Naive B cell (primary cell): ENCODE results near the gene SETD7. TPM values are rescaled to one million over a fixed set of nuclear protein-coding genes. Genes with fewer than 3 reads are reported as not detected.

Experiments
- ATAC-seq, 2 donors: fragments of 150-1000 bp; cut with Tn5 transposase; 2 replicates each; pipeline ENCODE4 v1.10.0; 2021; ENCODE audit warnings: low read depth in 2 of 2, mild to moderate bottlenecking in 2 of 2, moderate library complexity in 2 of 2
- DNase-seq: peaks from one replicate; pipeline ENCODE4 v3.0.0; 2022
- H3K27ac Mint-ChIP-seq, 6 donors: one replicate each; pipeline ENCODE4 v1.8.0; 2020 to 2022; ENCODE audit warnings: mild to moderate bottlenecking in 6 of 6, mixed read lengths in 6 of 6, moderate library complexity in 5 of 6, inconsistent platforms in 2 of 6
- H3K27me3 Mint-ChIP-seq, 3 donors: one replicate each; pipeline ENCODE4 v1.8.0; 2021 to 2022; ENCODE audit warnings: mixed read lengths in 3 of 3, mild to moderate bottlenecking in 1 of 3
- H3K36me3 Mint-ChIP-seq, 2 donors: one replicate each; pipeline ENCODE4 v1.8.0; 2020 to 2022; ENCODE audit warnings: mixed read lengths in 2 of 2, inconsistent platforms in 1 of 2, mild to moderate bottlenecking in 1 of 2
- H3K4me1 Mint-ChIP-seq, 3 donors: one replicate each; pipeline ENCODE4 v1.8.0; 2020 to 2022; ENCODE audit warnings: mixed read lengths in 3 of 3, inconsistent platforms in 1 of 3, mild to moderate bottlenecking in 1 of 3, moderate library complexity in 1 of 3
- H3K4me3 Mint-ChIP-seq, 8 donors: one replicate each; pipeline ENCODE4 v1.8.0; 2020 to 2022; ENCODE audit warnings: mild to moderate bottlenecking in 8 of 8, mixed read lengths in 8 of 8, moderate library complexity in 8 of 8, inconsistent platforms in 2 of 8
- H3K9me3 Mint-ChIP-seq, 7 donors: one replicate each; pipeline ENCODE4 v1.8.0; 2020 to 2022; ENCODE audit warnings: mixed read lengths in 7 of 7, mild to moderate bottlenecking in 5 of 7, inconsistent platforms in 2 of 7, moderate library complexity in 1 of 7
- polyA plus RNA-seq, 6 donors: library from polyadenylated mRNA; unstranded; fragments of 300-500 nt; fragmentation: Illumina TruSeq; gene quantifications; one replicate each; pipeline ENCODE4 v1.2.3, GENCODE V29; 2021; ENCODE audit warnings: low read depth in 6 of 6

SETD7 gene
- polyA plus RNA-seq, 6 donors from 2014 or later = 6.2 to 18.2 (median 11.9) TPM

DNA sequence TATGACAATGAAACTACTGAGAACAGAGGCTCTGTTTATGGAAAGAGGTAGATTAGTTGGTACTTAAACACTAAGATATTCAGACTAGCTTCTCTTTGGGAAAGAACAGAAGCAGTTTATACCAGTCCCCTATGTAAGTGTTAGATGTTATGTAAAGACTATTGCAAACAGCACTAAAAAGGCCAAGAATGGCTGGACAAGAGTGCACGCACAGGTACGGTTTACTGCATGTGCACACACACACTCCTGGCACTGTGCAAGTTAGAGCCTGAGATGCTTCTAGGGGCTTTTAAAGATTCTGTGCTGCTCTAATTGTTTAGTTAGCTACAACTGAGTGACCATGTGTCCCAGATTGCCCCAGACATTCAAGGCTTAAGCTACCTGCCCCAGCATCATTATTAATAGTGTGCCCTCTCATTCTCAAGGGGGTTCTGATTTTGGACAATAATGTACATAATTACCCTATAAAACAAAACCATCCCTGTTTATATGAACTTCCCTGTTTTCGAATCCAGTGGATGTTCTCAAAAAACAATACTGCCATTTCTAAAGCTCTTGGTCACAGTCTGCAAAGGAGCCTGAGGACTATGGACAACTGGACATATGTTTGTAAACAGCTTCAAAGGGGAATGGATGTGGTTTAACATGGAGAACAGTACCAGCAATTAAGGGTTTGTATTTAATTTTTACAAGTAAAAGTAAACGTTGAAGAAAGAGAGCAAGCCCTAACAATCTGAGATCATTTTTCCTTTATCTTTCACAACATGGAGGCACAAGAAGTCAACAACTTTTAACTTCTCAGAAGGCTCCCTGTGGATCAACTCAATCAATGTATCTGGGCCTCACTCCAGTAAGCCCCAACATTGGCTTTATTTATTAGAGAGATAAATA lies 2.0 kb downstream of the SETD7 start:
- no peaks in the 10 kb centered on the region for H3K9me3 Mint-ChIP-seq

DNA sequence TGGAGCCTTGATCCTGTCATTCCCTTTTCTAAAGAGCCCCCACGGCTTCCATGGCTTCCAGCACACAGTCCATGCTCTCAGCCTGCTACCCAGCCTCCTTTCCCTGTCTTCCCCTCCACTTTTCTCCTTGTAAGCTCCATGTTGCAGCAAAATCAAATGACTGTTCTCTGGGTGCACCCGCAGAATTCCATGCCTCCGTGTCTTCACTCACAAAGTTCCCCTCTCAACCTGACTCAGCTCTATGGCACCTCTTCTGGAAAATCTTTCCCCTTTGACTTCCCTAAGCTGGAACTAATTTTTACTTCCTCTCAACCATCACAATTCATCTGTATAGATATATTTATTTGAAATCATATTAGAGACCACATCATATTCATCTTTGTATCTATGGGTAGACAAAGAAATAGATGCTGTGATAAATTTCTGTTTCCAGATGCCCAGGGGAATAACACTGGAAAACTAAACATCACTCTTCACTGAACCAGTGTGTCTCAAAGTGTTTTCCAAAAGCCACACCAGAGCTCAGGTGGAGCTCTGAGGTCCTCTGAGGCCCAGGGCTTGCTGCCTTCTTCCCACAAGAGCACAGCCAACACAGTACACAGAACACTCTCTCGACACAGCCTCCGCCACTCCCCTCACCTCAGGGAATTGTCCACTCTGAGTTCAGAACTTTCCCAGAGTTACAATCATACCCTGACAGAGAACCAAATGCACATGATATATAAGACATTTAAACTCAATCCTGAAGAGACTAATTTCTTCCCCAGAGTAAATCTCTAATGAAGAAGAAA lies 3.3 kb downstream of the SETD7 start:
- peaks cover 34 to 56% (median 55%) of the 10 kb centered on the region in 3 donors for H3K4me1 Mint-ChIP-seq
- no peaks in the 10 kb centered on the region for H3K9me3 Mint-ChIP-seq
- peaks cover 0 to 8% of the 10 kb centered on the region in 2 donors for H3K36me3 Mint-ChIP-seq
- DNase-seq = no peak
- H3K27ac Mint-ChIP-seq = peak overlapping the region; percentile 35 to 78 (median 42)
- peak overlapping the region in 2 of 8 donors; percentile 51 to 95 for H3K4me3 Mint-ChIP-seq
- H3K27me3 Mint-ChIP-seq = no peaks in the 10 kb centered on the region
- no peak for ATAC-seq

More for the DNA sequence above, 2.0 kb downstream of the SETD7 start:
- H3K4me3 Mint-ChIP-seq = peak overlapping the region in 7 of 8 donors; percentile 95 to 99 (median 98)
- DNase-seq (no peak), ATAC-seq (no peak)
- H3K4me1 Mint-ChIP-seq = peaks cover 37 to 61% (median 56%) of the 10 kb centered on the region in 3 donors
- H3K27ac Mint-ChIP-seq = peak overlapping the region in 5 of 6 donors; percentile 98 to 100 (median 99)
- H3K27me3 Mint-ChIP-seq = no peaks in the 10 kb centered on the region
- peaks cover 0 to 8% of the 10 kb centered on the region in 2 donors for H3K36me3 Mint-ChIP-seq

DNA sequence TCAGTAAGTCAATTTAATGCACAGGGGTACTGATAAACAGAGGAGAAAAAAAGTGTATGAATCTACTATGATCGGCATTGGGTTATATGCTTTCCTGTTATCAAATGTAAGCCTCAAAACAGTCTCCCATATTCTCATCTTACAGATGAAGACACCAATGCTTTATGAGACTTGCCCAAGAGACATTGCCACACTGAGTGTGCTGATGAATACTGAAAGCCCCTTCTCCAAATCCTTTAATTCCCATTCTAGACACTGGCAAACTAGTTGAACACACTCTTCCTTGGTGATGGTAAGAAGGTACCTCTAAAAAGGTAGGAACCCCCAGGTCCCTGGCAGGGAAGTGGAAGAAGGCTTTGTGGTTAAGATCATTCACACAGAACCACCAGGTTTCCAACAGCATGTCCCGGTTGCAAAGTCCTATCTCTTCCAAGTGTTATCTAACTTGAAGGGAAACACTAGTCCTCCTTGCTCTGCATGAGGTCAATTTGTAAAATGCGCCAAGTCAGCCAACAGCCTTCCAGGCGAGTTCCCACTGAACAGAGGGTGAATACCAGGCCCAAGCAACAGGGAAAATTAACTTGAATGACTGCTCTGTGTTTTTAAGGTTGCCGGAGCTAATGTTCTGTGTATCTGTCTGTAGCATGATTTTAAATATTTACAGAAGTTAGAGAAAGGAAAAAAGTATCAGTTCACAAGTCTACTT lies 5.1 kb downstream of the SETD7 start:
- peak overlapping the region in 1 of 8 donors; percentile 46 for H3K4me3 Mint-ChIP-seq
- H3K9me3 Mint-ChIP-seq = no peaks in the 10 kb centered on the region
- H3K27me3 Mint-ChIP-seq = no peaks in the 10 kb centered on the region
- ATAC-seq = no peak
- H3K4me1 Mint-ChIP-seq = peaks cover 23 to 55% (median 41%) of the 10 kb centered on the region in 3 donors
- H3K36me3 Mint-ChIP-seq = peaks cover under 1 to 11% of the 10 kb centered on the region in 2 donors
- H3K27ac Mint-ChIP-seq = peak overlapping the region in 1 of 6 donors; percentile 82
- DNase-seq = no peak

DNA sequence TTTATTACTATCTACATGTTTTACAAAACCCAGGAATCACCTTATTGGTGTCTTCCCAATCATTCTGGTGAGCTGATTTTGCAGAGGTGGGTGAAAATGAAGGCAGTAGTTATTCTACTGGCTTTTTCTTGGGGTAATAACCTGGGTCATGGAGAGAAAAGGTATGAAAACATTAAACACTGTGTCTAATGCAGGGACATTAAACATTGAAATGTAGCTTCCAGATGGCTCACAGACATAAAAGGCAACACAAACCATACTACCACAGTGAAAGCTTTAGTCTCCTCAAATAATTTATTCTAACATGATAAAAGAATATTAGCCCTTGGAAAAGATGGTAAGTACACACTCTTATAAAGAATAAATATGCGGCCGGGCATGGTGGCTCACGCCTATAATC lies 8.0 kb downstream of the SETD7 start:
- no peak overlapping the region for H3K4me3 Mint-ChIP-seq

DNA sequence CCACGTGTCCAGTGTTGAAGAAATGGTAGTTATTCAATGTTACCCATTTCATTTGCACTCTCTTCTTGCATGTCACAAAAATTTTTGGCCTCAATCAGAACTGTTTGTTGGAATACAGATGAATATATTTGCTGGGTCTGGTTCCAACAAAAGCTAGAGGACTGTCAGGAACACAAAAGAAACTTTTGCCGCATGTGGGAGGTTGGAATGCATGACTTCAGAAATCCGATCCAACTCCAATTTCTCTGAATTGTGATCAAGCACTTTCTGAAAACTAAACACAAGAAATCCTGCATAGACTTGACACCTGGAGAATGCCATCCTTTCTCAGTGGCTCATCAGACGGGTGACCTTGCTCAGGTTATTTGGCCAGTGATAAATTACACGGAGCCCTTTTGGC lies 15.4 kb downstream of the SETD7 start:
- Mint-ChIP-seq H3K27ac (no peak overlapping the region), H3K9me3 (no peaks in the 10 kb centered on the region), H3K36me3 (no peaks in the 10 kb centered on the region), H3K27me3 (no peaks in the 10 kb centered on the region), H3K4me3 (no peak overlapping the region), H3K4me1 (peaks cover 0 to 2% (median 1%) of the 10 kb centered on the region in 3 donors)
- ATAC-seq (no peak), DNase-seq (no peak)

More for the DNA sequence above, 8.0 kb downstream of the SETD7 start:
- ATAC-seq (no peak), DNase-seq (no peak)
- no peaks in the 10 kb centered on the region for H3K9me3 Mint-ChIP-seq
- no peaks in the 10 kb centered on the region for H3K27me3 Mint-ChIP-seq
- peak overlapping the region in 1 of 6 donors; percentile 47 for H3K27ac Mint-ChIP-seq
- H3K36me3 Mint-ChIP-seq = peaks cover 0 to 11% of the 10 kb centered on the region in 2 donors
- H3K4me1 Mint-ChIP-seq = peaks cover 19 to 34% (median 27%) of the 10 kb centered on the region in 3 donors

DNA sequence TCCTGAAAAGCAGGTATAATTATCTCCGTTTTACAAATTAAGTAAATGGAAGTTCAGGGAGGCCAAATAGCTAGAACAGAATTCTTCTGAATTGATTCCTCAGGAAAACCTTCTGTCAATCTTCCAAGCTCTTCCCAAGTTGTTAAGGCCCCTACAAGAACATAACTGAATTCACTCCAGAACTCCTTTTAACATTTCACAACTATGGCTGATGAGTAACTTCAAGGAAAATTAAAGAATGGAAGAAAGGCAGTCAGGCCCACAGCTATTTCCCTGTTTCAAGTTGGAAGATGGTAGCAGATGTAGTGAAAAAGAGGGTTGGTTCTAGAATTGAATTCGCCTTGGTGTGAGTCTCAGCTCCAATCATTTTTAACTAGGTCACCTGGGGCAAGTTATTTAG lies 15.9 kb downstream of the SETD7 start:
- no peaks in the 10 kb centered on the region for H3K9me3 Mint-ChIP-seq
- no peak for DNase-seq

DNA sequence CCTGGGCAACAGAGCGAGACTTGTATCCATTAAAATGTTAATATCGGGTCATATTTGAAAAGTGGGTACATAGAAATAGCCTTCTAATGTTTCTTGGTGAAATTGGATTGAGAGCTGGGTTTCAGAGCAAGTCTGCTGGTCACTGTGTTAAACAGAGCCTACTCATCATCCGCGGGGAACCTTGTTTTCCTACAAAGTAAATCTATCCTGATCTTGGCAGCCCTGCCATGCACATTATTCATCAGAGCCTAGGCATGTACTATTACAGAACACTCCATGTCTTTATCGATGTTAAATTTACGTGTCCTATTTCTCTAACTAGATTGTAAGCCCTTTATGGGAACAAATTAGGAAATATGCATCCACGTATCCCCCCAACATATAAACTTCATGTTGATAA lies 18.7 kb downstream of the SETD7 start:
- H3K27ac Mint-ChIP-seq = peak overlapping the region in 1 of 6 donors; percentile 54
- ATAC-seq = no peak

More for the DNA sequence above, 15.9 kb downstream of the SETD7 start:
- Mint-ChIP-seq H3K27me3 (no peaks in the 10 kb centered on the region), H3K36me3 (no peaks in the 10 kb centered on the region), H3K4me3 (no peak overlapping the region), H3K27ac (peak overlapping the region in 1 of 6 donors; percentile 7), H3K4me1 (peaks cover 0 to 2% (median 1%) of the 10 kb centered on the region in 3 donors)
- ATAC-seq = no peak

DNA sequence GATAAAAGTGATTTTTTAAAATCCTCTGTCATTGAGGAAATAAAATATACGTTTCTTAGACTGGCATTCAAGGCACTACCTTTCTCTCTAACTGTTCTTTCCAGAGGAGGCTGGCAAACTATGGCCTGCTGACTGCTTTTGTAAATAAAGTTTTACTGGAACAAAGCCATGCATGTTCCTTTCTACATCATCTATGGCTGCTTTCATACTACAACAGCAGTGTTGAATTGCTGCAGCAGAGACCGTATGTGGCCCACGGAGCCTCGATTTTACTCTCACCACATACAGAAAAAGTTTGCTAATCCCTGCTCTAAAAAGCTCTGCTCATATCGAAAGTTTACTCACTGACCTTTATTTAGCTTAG lies 20.2 kb downstream of the SETD7 start:
- no peaks in the 10 kb centered on the region for H3K9me3 Mint-ChIP-seq
- no peak overlapping the region for H3K4me3 Mint-ChIP-seq
- no peak overlapping the region for H3K27ac Mint-ChIP-seq
- DNase-seq = no peak
- H3K4me1 Mint-ChIP-seq = peaks cover 0 to 1% (median 0%) of the 10 kb centered on the region in 3 donors
- peaks cover 0 to 5% of the 10 kb centered on the region in 2 donors for H3K36me3 Mint-ChIP-seq
- no peaks in the 10 kb centered on the region for H3K27me3 Mint-ChIP-seq
- no peak for ATAC-seq

More for the DNA sequence above, 18.7 kb downstream of the SETD7 start:
- DNase-seq = no peak
- Mint-ChIP-seq H3K9me3 (no peaks in the 10 kb centered on the region), H3K4me1 (peaks cover 0 to 1% (median 0%) of the 10 kb centered on the region in 3 donors), H3K36me3 (peaks cover 0 to 5% of the 10 kb centered on the region in 2 donors), H3K4me3 (no peak overlapping the region), H3K27me3 (no peaks in the 10 kb centered on the region)

DNA sequence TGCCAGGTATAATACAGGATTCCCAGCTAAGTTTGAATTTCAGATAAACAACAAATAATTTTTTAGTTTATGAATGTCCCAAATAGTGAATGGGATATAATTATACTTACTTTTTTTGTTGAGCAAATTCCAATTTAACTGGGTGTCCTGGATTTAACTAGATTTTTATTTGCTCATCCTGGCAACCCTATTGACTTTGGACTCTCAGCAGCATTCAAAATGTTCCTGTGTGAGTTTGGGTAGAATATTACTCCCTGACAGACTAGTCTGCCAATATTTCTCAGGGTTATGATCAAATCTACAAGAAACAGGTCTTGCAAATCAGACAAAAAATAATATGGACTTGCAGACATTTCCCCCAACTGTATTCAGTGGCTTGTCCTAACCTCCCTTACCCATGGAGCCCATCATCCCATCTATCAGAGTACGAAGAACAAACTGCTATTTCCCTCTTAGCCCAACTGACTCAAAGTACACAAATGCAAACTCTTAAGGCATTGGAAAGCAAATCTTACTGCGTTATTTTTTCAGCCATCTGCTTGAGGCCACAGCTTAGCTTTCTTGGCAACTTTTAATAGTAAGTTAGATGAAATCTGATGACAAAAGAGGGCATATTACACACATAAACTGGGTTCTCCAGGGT lies 20.7 kb downstream of the SETD7 start:
- Mint-ChIP-seq H3K4me3 (no peak overlapping the region), H3K9me3 (no peaks in the 10 kb centered on the region), H3K27me3 (no peaks in the 10 kb centered on the region), H3K36me3 (peaks cover 0 to 5% of the 10 kb centered on the region in 2 donors), H3K4me1 (peaks cover 0 to 3% (median 0%) of the 10 kb centered on the region in 3 donors), H3K27ac (peak overlapping the region in 1 of 6 donors; percentile 89)
- DNase-seq (no peak), ATAC-seq (no peak)

DNA sequence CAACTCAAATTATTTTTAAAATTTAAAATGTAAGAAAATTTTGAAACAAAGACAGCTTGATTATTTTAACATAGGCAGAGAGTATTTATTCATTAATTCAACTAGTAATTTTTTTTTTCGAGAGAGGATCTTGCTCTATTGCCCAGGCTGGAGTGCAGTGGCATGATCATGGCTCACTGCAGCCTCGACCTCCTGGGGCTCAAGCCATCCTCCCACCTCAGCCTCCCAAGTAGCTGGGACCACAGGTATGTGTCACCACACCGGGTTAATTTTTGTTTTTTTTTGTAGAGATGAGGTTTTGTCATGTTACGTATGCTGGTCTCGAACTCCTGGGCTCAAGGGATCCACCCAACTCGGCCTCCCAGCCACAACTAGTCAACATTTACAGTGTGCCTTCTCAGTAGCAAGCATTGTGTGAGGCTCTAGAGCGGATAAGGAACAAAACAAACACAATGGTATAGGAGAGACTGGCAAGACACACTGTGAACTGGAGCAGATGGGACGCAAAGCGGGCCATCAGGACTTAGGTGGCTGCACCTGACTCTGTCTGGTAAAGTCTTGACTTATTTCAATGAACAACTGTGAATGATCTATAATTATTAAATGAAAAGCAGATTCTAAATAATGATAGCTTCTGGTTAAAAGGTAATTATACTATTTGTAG lies 21.6 kb downstream of the SETD7 start:
- H3K27ac Mint-ChIP-seq = peak overlapping the region in 1 of 6 donors; percentile 56
- H3K27me3 Mint-ChIP-seq = no peaks in the 10 kb centered on the region
- ATAC-seq = no peak
- no peak overlapping the region for H3K4me3 Mint-ChIP-seq
- DNase-seq = no peak
- peaks cover 0 to 3% (median 0%) of the 10 kb centered on the region in 3 donors for H3K4me1 Mint-ChIP-seq
- no peaks in the 10 kb centered on the region for H3K9me3 Mint-ChIP-seq
- peaks cover 0 to 5% of the 10 kb centered on the region in 2 donors for H3K36me3 Mint-ChIP-seq

DNA sequence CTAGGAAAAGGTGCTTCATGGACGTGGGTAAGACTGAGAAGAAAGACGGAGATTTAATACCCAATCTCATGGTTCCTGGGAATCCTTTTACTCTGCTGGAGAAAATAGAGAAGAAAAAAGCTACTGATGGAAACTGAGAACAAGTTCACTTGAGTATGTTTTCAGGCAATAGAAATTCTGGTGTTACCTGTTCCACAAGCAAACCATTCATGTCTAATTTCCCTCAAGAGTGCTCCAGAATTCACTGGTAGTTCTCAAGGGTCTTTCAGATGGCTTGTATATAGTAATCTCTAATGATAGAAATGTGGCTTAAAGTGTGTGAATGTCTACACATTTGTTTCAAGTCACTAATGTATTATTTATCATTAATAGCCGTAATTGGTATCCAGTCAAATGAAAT lies 22.5 kb downstream of the SETD7 start:
- Mint-ChIP-seq H3K27me3 (no peaks in the 10 kb centered on the region), H3K4me1 (peaks cover 0 to 3% (median 0%) of the 10 kb centered on the region in 3 donors), H3K36me3 (peaks cover 5 to 6% of the 10 kb centered on the region in 2 donors), H3K9me3 (no peaks in the 10 kb centered on the region), H3K4me3 (no peak overlapping the region), H3K27ac (peak overlapping the region in 1 of 6 donors; percentile 88)
- ATAC-seq (no peak), DNase-seq (no peak)

DNA sequence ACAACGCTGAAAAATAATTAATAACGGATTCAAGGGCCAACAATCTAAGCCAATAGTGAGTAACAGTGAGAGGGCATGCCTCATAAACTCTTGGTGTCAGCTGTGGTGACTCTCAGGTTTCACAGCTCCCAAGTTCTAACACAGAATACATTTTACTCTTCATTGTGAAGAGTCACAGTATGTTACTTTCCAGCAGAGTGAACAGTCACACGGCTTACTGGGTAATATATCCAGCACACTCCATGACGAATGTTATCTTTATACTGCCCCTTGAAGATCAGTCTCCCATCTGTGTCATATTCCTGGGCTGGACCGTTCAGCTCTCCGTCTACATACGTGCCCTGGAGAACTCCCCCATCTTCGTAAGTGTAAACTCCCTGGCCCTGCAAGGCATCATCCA lies 23.1 kb downstream of the SETD7 start:
- ATAC-seq (no peak), DNase-seq (no peak)
- H3K4me1 Mint-ChIP-seq = peaks cover 0 to 3% (median 0%) of the 10 kb centered on the region in 3 donors

More for the DNA sequence above, 23.1 kb downstream of the SETD7 start:
- no peak overlapping the region for H3K4me3 Mint-ChIP-seq
- peak overlapping the region in 4 of 6 donors; percentile 17 to 88 (median 38) for H3K27ac Mint-ChIP-seq
- H3K9me3 Mint-ChIP-seq = no peaks in the 10 kb centered on the region
- H3K27me3 Mint-ChIP-seq = no peaks in the 10 kb centered on the region
- peaks cover 7 to 10% of the 10 kb centered on the region in 2 donors for H3K36me3 Mint-ChIP-seq
